Thymus (tissue), 11 donors: ENCODE results near the gene DOCK11. TPM values are rescaled to one million over a fixed set of nuclear protein-coding genes. Genes with fewer than 3 reads are reported as not detected.

Experiments used
- DNase-seq, 9 donors: peaks; one replicate each; pipeline ENCODE4 v3.0.0-alpha.2; 2013; ENCODE audit warnings: low spot score in 9 of 9, low read depth in 6 of 9, missing footprints in 1 of 9
- H3K27ac ChIP-seq, 2 donors: one replicate each; pipeline ENCODE4 v1.5.1; 2013; ENCODE audit warnings: control low read depth in 1 of 2, low read depth in 1 of 2, low read length in 1 of 2, mild to moderate bottlenecking in 1 of 2, moderate library complexity in 1 of 2
- H3K27me3 ChIP-seq, 2 donors: one replicate each; pipeline ENCODE4 v1.5.1; 2013; ENCODE audit warnings: low read length in 1 of 2; ENCODE audit not compliant: control insufficient read depth in 2 of 2, insufficient read depth in 1 of 2
- H3K36me3 ChIP-seq, 2 donors: one replicate each; pipeline ENCODE4 v1.5.1; 2013; ENCODE audit warnings: low read length in 1 of 2, mild to moderate bottlenecking in 1 of 2, moderate library complexity in 1 of 2; ENCODE audit not compliant: control insufficient read depth in 2 of 2, insufficient read depth in 2 of 2
- H3K4me1 ChIP-seq, 2 donors: one replicate each; pipeline ENCODE4 v1.5.1; 2013; ENCODE audit warnings: low read length in 2 of 2; ENCODE audit not compliant: control insufficient read depth in 2 of 2, insufficient read depth in 2 of 2
- H3K4me3 ChIP-seq, 2 donors: one replicate each; pipeline ENCODE4 v1.5.1; 2013; ENCODE audit warnings: low read length in 2 of 2, control low read depth in 1 of 2, mild to moderate bottlenecking in 1 of 2
- H3K9me3 ChIP-seq, 2 donors: one replicate each; pipeline ENCODE4 v1.5.1; 2013; ENCODE audit warnings: low read length in 1 of 2, mild to moderate bottlenecking in 1 of 2; ENCODE audit not compliant: control insufficient read depth in 2 of 2, insufficient read depth in 1 of 2
- WGBS: extraction: QIAGEN DNeasy Blood & Tissue Kit; methylation state at CpG from one replicate; pipeline ENCODE4 v1.1.7; 2013; 5-methylcytosine and 5-hydroxymethylcytosine counted together
- polyA plus RNA-seq: library from polyadenylated mRNA; stranded (reverse); fragments of 200-250 nt; gene quantifications from one replicate; pipeline ENCODE4 v1.2.3, GENCODE V29; 2013
- total RNA-seq: library from RNA; stranded (reverse); fragments of 120-200 nt; gene quantifications from one replicate; pipeline ENCODE4 v1.2.4, GENCODE V29; 2013
- donor health status: healthy.

DOCK11 gene
- total and polyA plus RNA-seq, 2 donors = 47.8 to 49.9 TPM

- Histone ChIP-seq H3K4me3 (no peak overlapping the region), H3K9me3 (no peaks in the 10 kb centered on the region), H3K27ac (no peak overlapping the region), H3K27me3 (no peaks in the 10 kb centered on the region), H3K4me1 (no peaks in the 10 kb centered on the region), H3K36me3 (peaks cover 12 to 13% of the 10 kb centered on the region in 2 donors)
- no peak for DNase-seq
- 94% methylated on average over 8 of the region's 8 CpGs for WGBS
Observed at GRCh38 chrX:118552121-118552900, 56.7 kb downstream of the DOCK11 start.

DNA sequence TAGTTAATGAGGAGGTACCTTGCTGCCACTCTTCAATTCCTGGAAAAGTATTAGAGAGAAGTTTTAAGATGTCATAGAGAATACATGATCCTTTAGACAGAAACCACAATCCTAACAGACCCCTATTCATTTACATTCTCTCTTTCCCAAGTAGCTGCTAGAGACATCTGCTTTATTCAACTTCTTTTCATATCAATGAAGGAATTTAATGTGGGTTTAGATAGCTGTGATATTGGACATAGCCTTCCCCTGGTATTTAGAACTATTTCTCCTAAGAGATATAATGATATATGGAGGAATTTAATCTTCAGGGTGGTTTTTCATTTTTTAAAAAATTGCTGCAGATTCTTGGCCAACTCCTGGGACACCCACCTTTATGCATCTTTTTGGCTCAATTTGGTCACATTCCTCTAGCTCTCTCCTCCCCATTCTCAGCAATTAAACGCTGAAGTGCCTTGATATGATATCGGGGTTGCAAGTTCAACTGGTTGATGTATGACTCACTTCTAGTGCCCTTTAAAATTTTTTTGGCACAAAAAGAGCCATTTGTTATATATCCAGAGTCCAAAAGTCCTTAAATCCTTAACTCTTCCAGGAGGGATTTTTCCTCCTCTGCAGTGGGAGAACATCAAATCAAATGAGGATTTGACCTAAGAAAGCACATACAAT lies 57.6 kb downstream of the DOCK11 start:
- Histone ChIP-seq H3K4me3 (no peak overlapping the region), H3K36me3 (peaks cover 12 to 13% of the 10 kb centered on the region in 2 donors), H3K4me1 (no peaks in the 10 kb centered on the region), H3K27me3 (no peaks in the 10 kb centered on the region), H3K9me3 (no peaks in the 10 kb centered on the region), H3K27ac (no peak overlapping the region)
- no peak for DNase-seq
- WGBS = 98% methylated on average over 2 of the region's 2 CpGs

DNA sequence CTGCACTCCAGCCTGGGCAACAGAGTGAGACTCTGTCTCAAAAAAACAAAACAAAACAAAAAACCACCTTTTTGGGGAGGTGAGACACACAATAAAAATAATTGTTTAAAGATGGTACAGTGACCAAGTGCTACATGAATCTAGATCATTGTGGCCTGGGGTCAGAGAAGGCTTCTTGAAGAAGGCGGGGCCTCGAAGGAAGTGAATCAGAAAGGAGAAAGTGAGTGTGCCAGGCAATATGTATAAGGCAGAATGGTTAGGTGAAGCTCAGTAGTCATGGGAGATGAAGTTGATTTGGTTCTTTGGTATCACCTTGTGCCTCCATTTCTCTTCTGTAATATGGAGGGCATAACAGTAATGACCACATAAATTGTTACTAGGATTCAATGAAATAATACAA lies 58.9 kb downstream of the DOCK11 start:
- Histone ChIP-seq H3K9me3 (no peaks in the 10 kb centered on the region), H3K27me3 (no peaks in the 10 kb centered on the region), H3K4me1 (no peaks in the 10 kb centered on the region), H3K27ac (no peak overlapping the region), H3K36me3 (peaks cover 6 to 13% of the 10 kb centered on the region in 2 donors), H3K4me3 (no peak overlapping the region)
- 98% methylated on average over 2 of the region's 2 CpGs for WGBS
- DNase-seq = no peak

- H3K36me3 ChIP-seq = peaks cover 4 to 6% of the 10 kb centered on the region in 2 donors
- no peaks in the 10 kb centered on the region for H3K27me3 ChIP-seq
- no peaks in the 10 kb centered on the region for H3K9me3 ChIP-seq
Observed at GRCh38 chrX:118558926-118559325, 63.3 kb downstream of the DOCK11 start.

DNA sequence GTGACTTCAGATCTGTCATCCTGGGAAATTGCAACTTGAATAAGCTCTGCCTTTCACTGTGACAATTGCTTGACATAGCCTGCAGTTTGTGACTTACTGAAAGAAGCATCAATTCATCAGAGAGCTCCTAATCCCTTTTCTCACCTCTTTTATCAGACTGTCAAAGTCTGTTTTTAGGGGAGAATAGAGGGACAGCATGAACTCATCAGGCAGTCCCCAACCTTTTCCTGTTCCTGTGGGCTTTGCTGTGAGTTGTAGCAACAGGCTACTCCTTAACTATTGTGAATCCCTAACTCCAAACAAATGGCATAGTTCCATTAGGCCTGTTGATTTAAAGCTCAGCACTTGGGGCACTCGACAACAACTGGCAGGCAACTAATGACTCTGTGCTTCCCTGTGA lies 64.9 kb downstream of the DOCK11 start:
- no peaks in the 10 kb centered on the region for H3K4me1 ChIP-seq
- H3K4me3 ChIP-seq = no peak overlapping the region
- H3K36me3 ChIP-seq = peaks cover 4% of the 10 kb centered on the region in 2 donors
- 100% methylated on average over 1 of the region's 1 CpG for WGBS
- H3K9me3 ChIP-seq = no peaks in the 10 kb centered on the region
- H3K27ac ChIP-seq = no peak overlapping the region
- H3K27me3 ChIP-seq = no peaks in the 10 kb centered on the region
- DNase-seq = no peak

More at GRCh38 chrX:118558926-118559325, 63.3 kb downstream of the DOCK11 start:
- no peak for DNase-seq
- Histone ChIP-seq H3K4me1 (no peaks in the 10 kb centered on the region), H3K27ac (no peak overlapping the region), H3K4me3 (no peak overlapping the region)

GRCh38 chrX:118562582-118563164 lies 67.1 kb downstream of the DOCK11 start:
- no peaks in the 10 kb centered on the region for H3K4me1 ChIP-seq
- no peaks in the 10 kb centered on the region for H3K9me3 ChIP-seq
- peaks cover 4% of the 10 kb centered on the region in 2 donors for H3K36me3 ChIP-seq
- 84% methylated on average over 4 of the region's 4 CpGs for WGBS
- H3K4me3 ChIP-seq = no peak overlapping the region
- H3K27ac ChIP-seq = no peak overlapping the region
- no peaks in the 10 kb centered on the region for H3K27me3 ChIP-seq
- no peak for DNase-seq

- peaks cover 4% of the 10 kb centered on the region in 2 donors for H3K36me3 ChIP-seq
- WGBS = 100% methylated on average over 1 of the region's 1 CpG
Observed at GRCh38 chrX:118564498-118564897, 68.9 kb downstream of the DOCK11 start.

GRCh38 chrX:118565853-118566252 lies 70.2 kb downstream of the DOCK11 start:
- H3K9me3 ChIP-seq = no peaks in the 10 kb centered on the region
- DNase-seq = no peak
- no peak overlapping the region for H3K27ac ChIP-seq
- peaks cover 0 to 6% of the 10 kb centered on the region in 2 donors for H3K36me3 ChIP-seq
- no peaks in the 10 kb centered on the region for H3K4me1 ChIP-seq
- H3K4me3 ChIP-seq = no peak overlapping the region
- H3K27me3 ChIP-seq = no peaks in the 10 kb centered on the region
- 77% methylated on average over 6 of the region's 6 CpGs for WGBS

More at GRCh38 chrX:118564498-118564897, 68.9 kb downstream of the DOCK11 start:
- Histone ChIP-seq H3K9me3 (no peaks in the 10 kb centered on the region), H3K4me1 (no peaks in the 10 kb centered on the region), H3K4me3 (no peak overlapping the region), H3K27ac (no peak overlapping the region), H3K27me3 (no peaks in the 10 kb centered on the region)
- DNase-seq = no peak

GRCh38 chrX:118566359-118566758 lies 70.7 kb downstream of the DOCK11 start:
- H3K27me3 ChIP-seq = no peaks in the 10 kb centered on the region
- peaks cover under 1 to 11% of the 10 kb centered on the region in 2 donors for H3K36me3 ChIP-seq
- no peaks in the 10 kb centered on the region for H3K4me1 ChIP-seq
- H3K9me3 ChIP-seq = no peaks in the 10 kb centered on the region
- H3K4me3 ChIP-seq = no peak overlapping the region
- no peak overlapping the region for H3K27ac ChIP-seq
- no peak for DNase-seq
- 90% methylated on average over 3 of the region's 3 CpGs for WGBS
